Colonic mucosa (tissue), 4 donors: ENCODE measurements around the gene ACVR1. TPM values are rescaled to one million over a fixed set of nuclear protein-coding genes. Genes with fewer than 3 reads are reported as not detected.

Experiments
- DNase-seq: peaks from one replicate; pipeline ENCODE4 v3.0.0-alpha.2; 2020
- H3K27ac ChIP-seq: fragments of 200-600 bp; one replicate; pipeline ENCODE4 v1.8.0; 2021
- H3K27me3 ChIP-seq: fragments of 200-600 bp; one replicate; pipeline ENCODE4 v1.8.0; 2021
- H3K36me3 ChIP-seq: fragments of 200-600 bp; one replicate; pipeline ENCODE4 v1.8.0; 2021
- H3K4me1 ChIP-seq: fragments of 200-600 bp; one replicate; pipeline ENCODE4 v1.8.0; 2021; ENCODE audit warnings: mild to moderate bottlenecking
- H3K4me3 ChIP-seq: fragments of 200-600 bp; one replicate; pipeline ENCODE4 v1.8.0; 2021
- H3K9ac ChIP-seq, 2 donors: one replicate each; pipeline ENCODE4 v1.7.0; 2013; ENCODE audit warnings: control low read depth in 2 of 2, low read depth in 2 of 2, low read length in 2 of 2
- H3K9me3 ChIP-seq: fragments of 200-600 bp; one replicate; pipeline ENCODE4 v1.8.0; 2021
- CTCF ChIP-seq: fragments of 200-600 bp; IDR thresholded peaks from one replicate; pipeline ENCODE4 v1.8.0; 2022; ENCODE audit warnings: antibody characterized with exemption, mild to moderate bottlenecking
- intact Hi-C: fragments of 100-400 bp; cut with DNase I; formaldehyde crosslinking; loops from one replicate; pipeline ENCODE4 v1.14.1; 2022
- total RNA-seq, 2 donors: library from RNA; stranded (reverse); fragmentation: NEBNext Ultra II Directional in 1 of 2; extraction: Animal tissue kit (Norgen Biotek cat#: 25700) in 1 of 2; gene quantifications; one replicate each; pipeline ENCODE4 v1.2.1, GENCODE V29; 2021
- donor health status: healthy.
- donor health status: DM: no; HTN: no; CAD: no.
- donor health status: DM: no; HTN: no; CAD: no.

ACVR1 gene
- total RNA-seq, 2 donors from 2014 or later = 15.8 to 18.0 TPM

- H3K4me3 ChIP-seq = no peak overlapping the region
- TF ChIP-seq CTCF = no peak
- DNase-seq = no peak
- no peaks in the 10 kb centered on the region for H3K4me1 ChIP-seq
- H3K36me3 ChIP-seq = no peaks in the 10 kb centered on the region
- H3K9me3 ChIP-seq = no peaks in the 10 kb centered on the region
- no peak overlapping the region for H3K9ac ChIP-seq
- intact Hi-C loops = no loop called here
- H3K27me3 ChIP-seq = no peaks in the 10 kb centered on the region
- no peak overlapping the region for H3K27ac ChIP-seq
These were observed 133.1 kb downstream of the ACVR1 start for GRCh38 chr2:157743051-157743450.

GRCh38 chr2:157741819-157742484, 134.2 kb downstream of the ACVR1 start:
- DNase-seq = no peak

GRCh38 chr2:157737656-157738055, 138.5 kb downstream of the ACVR1 start:
- Histone ChIP-seq H3K9ac (no peak overlapping the region), H3K4me1 (no peaks in the 10 kb centered on the region), H3K4me3 (no peak overlapping the region), H3K36me3 (no peaks in the 10 kb centered on the region), H3K9me3 (no peaks in the 10 kb centered on the region), H3K27ac (no peak overlapping the region), H3K27me3 (no peaks in the 10 kb centered on the region)
- no peak for DNase-seq
- no peak for TF ChIP-seq CTCF
- intact Hi-C loops = no loop called here

More at GRCh38 chr2:157741819-157742484, 134.2 kb downstream of the ACVR1 start:
- intact Hi-C loops = no loop called here
- no peak for TF ChIP-seq CTCF
- H3K9me3 ChIP-seq = no peaks in the 10 kb centered on the region
- no peak overlapping the region for H3K27ac ChIP-seq
- no peaks in the 10 kb centered on the region for H3K36me3 ChIP-seq
- H3K4me1 ChIP-seq = no peaks in the 10 kb centered on the region
- no peaks in the 10 kb centered on the region for H3K27me3 ChIP-seq
- no peak overlapping the region for H3K4me3 ChIP-seq
- no peak overlapping the region for H3K9ac ChIP-seq

GRCh38 chr2:157735532-157735931, 140.6 kb downstream of the ACVR1 start:
- DNase-seq = no peak
- H3K36me3 ChIP-seq = no peaks in the 10 kb centered on the region
- no peaks in the 10 kb centered on the region for H3K27me3 ChIP-seq
- intact Hi-C loops = no loop called here
- TF ChIP-seq CTCF = no peak
- no peak overlapping the region for H3K4me3 ChIP-seq
- no peaks in the 10 kb centered on the region for H3K4me1 ChIP-seq
- H3K9me3 ChIP-seq = no peaks in the 10 kb centered on the region
- H3K27ac ChIP-seq = no peak overlapping the region
- H3K9ac ChIP-seq = no peak overlapping the region

- Histone ChIP-seq H3K9ac (no peak overlapping the region), H3K27ac (no peak overlapping the region), H3K36me3 (no peaks in the 10 kb centered on the region), H3K9me3 (no peaks in the 10 kb centered on the region), H3K4me3 (no peak overlapping the region), H3K27me3 (no peaks in the 10 kb centered on the region), H3K4me1 (no peaks in the 10 kb centered on the region)
- no peak for DNase-seq
- intact Hi-C loops = no loop called here
- TF ChIP-seq CTCF = no peak
These were observed 142.9 kb downstream of the ACVR1 start for GRCh38 chr2:157733263-157733662.
